ENCODE data around the gene TECPR1.

GRCh38 chr7:98297626-98298286, 45.7 kb upstream of the TECPR1 start:
- TF ChIP-seq CTCF (IDR thresholded peaks at IDR 0.05) = no peak
- TF ChIP-seq EP300 (IDR thresholded peaks at IDR 0.05) = no peak
- TF ChIP-seq POLR2AphosphoS5 (IDR thresholded peaks at IDR 0.05) = no peak
